ENCODE data around the gene RPL18.
A peak's percentile ranks its signal among the peaks of the same experiment; 100 is the strongest.
"Not testable (repeated sequence)": the region's sequence is repeated elsewhere in the genome, so short reads cannot be mapped to it uniquely, and the experiment has no call there.

RPL18 gene

DNA sequence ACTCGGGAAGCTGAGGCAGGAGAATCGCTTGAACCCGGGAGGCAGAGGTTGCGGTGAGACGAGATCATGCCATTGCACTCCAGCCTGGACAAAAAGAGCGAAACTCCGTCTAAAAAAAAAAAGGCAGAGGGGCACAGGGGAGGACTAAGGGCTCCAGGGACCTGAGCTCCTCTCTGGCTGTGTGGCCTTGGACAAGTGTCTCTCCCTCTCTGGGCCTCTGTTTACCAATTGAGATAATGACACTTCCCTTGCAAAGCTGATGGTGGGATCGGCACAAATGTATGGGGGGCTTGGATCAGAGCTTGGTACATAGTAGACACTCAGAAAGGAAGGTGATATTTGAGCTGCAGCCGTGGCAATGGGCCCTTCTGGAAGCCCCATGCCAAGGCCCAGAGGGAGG lies 23.8 kb downstream of the RPL18 start:
- Histone ChIP-seq H3K4me3 (ENCODE audit: low read depth in 1 of 5, low read length in 5 of 5) (no peak overlapping the region), H3K27ac (ENCODE audit: low read depth, low read length) (no peak overlapping the region), H3K4me1 (ENCODE audit: control insufficient read depth in 5 of 5, insufficient read depth in 5 of 5, low read length in 5 of 5) (no peaks in the 10 kb centered on the region), H3K27me3 (ENCODE audit: control insufficient read depth in 5 of 5, insufficient read depth in 4 of 5, low read length in 5 of 5) (peaks cover 2 to 11% (median 6%) of the 10 kb centered on the region in 5 donors), H3K9ac (ENCODE audit: low read length in 5 of 5) (no peak overlapping the region), H3K36me3 (ENCODE audit: control insufficient read depth in 5 of 5, insufficient read depth in 5 of 5, low read length in 5 of 5) (no peaks in the 10 kb centered on the region), H3K9me3 (ENCODE audit: control insufficient read depth in 5 of 5, low read length in 5 of 5) (no peaks in the 10 kb centered on the region)

- Histone ChIP-seq H3K9me3 (ENCODE audit: control insufficient read depth in 5 of 5, low read length in 5 of 5) (no peaks in the 10 kb centered on the region), H3K9ac (ENCODE audit: low read length in 5 of 5) (no peak overlapping the region), H3K27me3 (ENCODE audit: control insufficient read depth in 5 of 5, insufficient read depth in 4 of 5, low read length in 5 of 5) (no peaks in the 10 kb centered on the region), H3K4me3 (ENCODE audit: low read depth in 1 of 5, low read length in 5 of 5) (no peak overlapping the region), H3K27ac (ENCODE audit: low read depth, low read length) (no peak overlapping the region), H3K4me1 (ENCODE audit: control insufficient read depth in 5 of 5, insufficient read depth in 5 of 5, low read length in 5 of 5) (peaks cover 0 to 19% (median 15%) of the 10 kb centered on the region in 5 donors), H3K36me3 (ENCODE audit: control insufficient read depth in 5 of 5, insufficient read depth in 5 of 5, low read length in 5 of 5) (no peaks in the 10 kb centered on the region)
Observed at GRCh38 chr19:48591021-48591420, 28.0 kb downstream of the RPL18 start.

- no peak overlapping the region for H3K27ac ChIP-seq (ENCODE audit: low read depth, low read length)
- H3K36me3 ChIP-seq (ENCODE audit: control insufficient read depth in 5 of 5, insufficient read depth in 5 of 5, low read length in 5 of 5): no peaks in the 10 kb centered on the region
- H3K4me3 ChIP-seq (ENCODE audit: low read depth in 1 of 5, low read length in 5 of 5): peak overlapping the region; percentile 53 to 67 (median 58)
- H3K9me3 ChIP-seq (ENCODE audit: control insufficient read depth in 5 of 5, low read length in 5 of 5): no peaks in the 10 kb centered on the region
- H3K4me1 ChIP-seq (ENCODE audit: control insufficient read depth in 5 of 5, insufficient read depth in 5 of 5, low read length in 5 of 5): peaks cover 4 to 25% (median 19%) of the 10 kb centered on the region in 5 donors
- H3K9ac ChIP-seq (ENCODE audit: low read length in 5 of 5): peak overlapping the region in 1 of 5 donors; percentile 25
- no peaks in the 10 kb centered on the region for H3K27me3 ChIP-seq (ENCODE audit: control insufficient read depth in 5 of 5, insufficient read depth in 4 of 5, low read length in 5 of 5)
Observed at GRCh38 chr19:48588670-48589401, 30.1 kb downstream of the RPL18 start.

DNA sequence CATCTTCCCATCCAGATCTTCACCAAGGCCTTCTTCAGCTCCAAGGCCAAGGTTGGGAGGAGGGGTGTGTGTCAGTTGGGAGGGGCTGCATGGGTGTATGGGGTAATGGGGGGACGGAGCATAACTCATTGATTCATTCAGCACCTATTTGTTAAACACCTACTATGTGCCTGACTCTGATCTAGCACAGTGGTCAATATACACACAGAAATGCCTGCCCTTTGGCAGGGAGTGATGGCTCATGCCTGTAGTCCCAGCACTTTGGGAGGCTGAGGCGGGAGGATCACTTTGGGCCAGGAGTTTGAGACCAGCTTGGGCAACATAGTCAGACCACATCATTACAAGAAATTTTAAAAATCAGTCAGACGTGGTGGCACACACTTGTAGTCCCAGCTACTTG lies 31.6 kb downstream of the RPL18 start:
- Histone ChIP-seq H3K9ac (ENCODE audit: low read length in 5 of 5) (no peak overlapping the region), H3K27ac (ENCODE audit: low read depth, low read length) (no peak overlapping the region), H3K36me3 (ENCODE audit: control insufficient read depth in 5 of 5, insufficient read depth in 5 of 5, low read length in 5 of 5) (no peaks in the 10 kb centered on the region), H3K9me3 (ENCODE audit: control insufficient read depth in 5 of 5, low read length in 5 of 5) (no peaks in the 10 kb centered on the region), H3K27me3 (ENCODE audit: control insufficient read depth in 5 of 5, insufficient read depth in 4 of 5, low read length in 5 of 5) (no peaks in the 10 kb centered on the region), H3K4me3 (ENCODE audit: low read depth in 1 of 5, low read length in 5 of 5) (no peak overlapping the region), H3K4me1 (ENCODE audit: control insufficient read depth in 5 of 5, insufficient read depth in 5 of 5, low read length in 5 of 5) (peaks cover 4 to 29% (median 19%) of the 10 kb centered on the region in 5 donors)

GRCh38 chr19:48582168-48582567 lies 36.8 kb downstream of the RPL18 start:
- no peak overlapping the region for H3K27ac ChIP-seq (ENCODE audit: low read depth, low read length)
- no peaks in the 10 kb centered on the region for H3K9me3 ChIP-seq (ENCODE audit: control insufficient read depth in 5 of 5, low read length in 5 of 5)
- no peaks in the 10 kb centered on the region for H3K36me3 ChIP-seq (ENCODE audit: control insufficient read depth in 5 of 5, insufficient read depth in 5 of 5, low read length in 5 of 5)
- no peak overlapping the region for H3K4me3 ChIP-seq (ENCODE audit: low read depth in 1 of 5, low read length in 5 of 5)
- H3K27me3 ChIP-seq (ENCODE audit: control insufficient read depth in 5 of 5, insufficient read depth in 4 of 5, low read length in 5 of 5): no peaks in the 10 kb centered on the region
- no peak overlapping the region for H3K9ac ChIP-seq (ENCODE audit: low read length in 5 of 5)
- H3K4me1 ChIP-seq (ENCODE audit: control insufficient read depth in 5 of 5, insufficient read depth in 5 of 5, low read length in 5 of 5): peaks cover 4 to 18% (median 10%) of the 10 kb centered on the region in 5 donors

GRCh38 chr19:48578891-48579290 lies 40.1 kb downstream of the RPL18 start:
- no peak overlapping the region for H3K27ac ChIP-seq (ENCODE audit: low read depth, low read length)
- H3K27me3 ChIP-seq (ENCODE audit: control insufficient read depth in 5 of 5, insufficient read depth in 4 of 5, low read length in 5 of 5): peaks cover 0 to 2% (median 0%) of the 10 kb centered on the region in 5 donors
- no peaks in the 10 kb centered on the region for H3K9me3 ChIP-seq (ENCODE audit: control insufficient read depth in 5 of 5, low read length in 5 of 5)
- no peaks in the 10 kb centered on the region for H3K36me3 ChIP-seq (ENCODE audit: control insufficient read depth in 5 of 5, insufficient read depth in 5 of 5, low read length in 5 of 5)
- H3K4me1 ChIP-seq (ENCODE audit: control insufficient read depth in 5 of 5, insufficient read depth in 5 of 5, low read length in 5 of 5): peaks cover 0 to 8% (median 2%) of the 10 kb centered on the region in 5 donors
- H3K4me3 ChIP-seq (ENCODE audit: low read depth in 1 of 5, low read length in 5 of 5): no peak overlapping the region
- no peak overlapping the region for H3K9ac ChIP-seq (ENCODE audit: low read length in 5 of 5)

DNA sequence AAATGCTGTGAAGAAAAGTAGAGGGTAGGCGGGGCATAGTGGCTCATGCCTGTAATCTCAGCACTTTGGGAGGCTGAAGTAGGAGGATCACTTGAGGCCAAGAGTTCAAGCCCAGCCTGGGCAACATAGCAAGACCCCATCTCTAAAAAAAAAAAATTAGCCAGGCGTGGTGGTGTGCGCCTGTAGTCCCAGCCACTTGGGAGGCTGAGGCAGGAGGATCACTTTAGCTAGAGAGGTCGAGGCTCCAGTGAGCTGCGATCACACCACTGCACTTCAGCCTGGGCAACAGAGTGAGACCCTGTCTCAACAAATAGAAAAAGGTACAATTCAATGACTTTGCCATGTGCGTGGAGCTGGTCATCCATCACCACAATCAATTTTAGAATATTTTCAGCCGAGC lies 41.1 kb downstream of the RPL18 start:
- not testable (repeated sequence) for H3K36me3 ChIP-seq (ENCODE audit: control insufficient read depth in 5 of 5, insufficient read depth in 5 of 5, low read length in 5 of 5); H3K27ac ChIP-seq (ENCODE audit: low read depth, low read length); H3K9ac ChIP-seq (ENCODE audit: low read length in 5 of 5); H3K9me3 ChIP-seq (ENCODE audit: control insufficient read depth in 5 of 5, low read length in 5 of 5); H3K27me3 ChIP-seq (ENCODE audit: control insufficient read depth in 5 of 5, insufficient read depth in 4 of 5, low read length in 5 of 5); H3K4me1 ChIP-seq (ENCODE audit: control insufficient read depth in 5 of 5, insufficient read depth in 5 of 5, low read length in 5 of 5); H3K4me3 ChIP-seq (ENCODE audit: low read depth in 1 of 5, low read length in 5 of 5)

- no peaks in the 10 kb centered on the region for H3K9me3 ChIP-seq (ENCODE audit: control insufficient read depth in 5 of 5, low read length in 5 of 5)
- no peak overlapping the region for H3K27ac ChIP-seq (ENCODE audit: low read depth, low read length)
- H3K36me3 ChIP-seq (ENCODE audit: control insufficient read depth in 5 of 5, insufficient read depth in 5 of 5, low read length in 5 of 5): no peaks in the 10 kb centered on the region
- H3K9ac ChIP-seq (ENCODE audit: low read length in 5 of 5): no peak overlapping the region
- H3K27me3 ChIP-seq (ENCODE audit: control insufficient read depth in 5 of 5, insufficient read depth in 4 of 5, low read length in 5 of 5): peaks cover 0 to 2% (median 0%) of the 10 kb centered on the region in 5 donors
- peaks cover 0 to 4% (median 0%) of the 10 kb centered on the region in 5 donors for H3K4me1 ChIP-seq (ENCODE audit: control insufficient read depth in 5 of 5, insufficient read depth in 5 of 5, low read length in 5 of 5)
- no peak overlapping the region for H3K4me3 ChIP-seq (ENCODE audit: low read depth in 1 of 5, low read length in 5 of 5)
Observed at GRCh38 chr19:48575931-48576622, 42.9 kb downstream of the RPL18 start.

GRCh38 chr19:48573163-48573505 lies 45.8 kb downstream of the RPL18 start:
- H3K27ac ChIP-seq (ENCODE audit: low read depth, low read length): no peak overlapping the region

DNA sequence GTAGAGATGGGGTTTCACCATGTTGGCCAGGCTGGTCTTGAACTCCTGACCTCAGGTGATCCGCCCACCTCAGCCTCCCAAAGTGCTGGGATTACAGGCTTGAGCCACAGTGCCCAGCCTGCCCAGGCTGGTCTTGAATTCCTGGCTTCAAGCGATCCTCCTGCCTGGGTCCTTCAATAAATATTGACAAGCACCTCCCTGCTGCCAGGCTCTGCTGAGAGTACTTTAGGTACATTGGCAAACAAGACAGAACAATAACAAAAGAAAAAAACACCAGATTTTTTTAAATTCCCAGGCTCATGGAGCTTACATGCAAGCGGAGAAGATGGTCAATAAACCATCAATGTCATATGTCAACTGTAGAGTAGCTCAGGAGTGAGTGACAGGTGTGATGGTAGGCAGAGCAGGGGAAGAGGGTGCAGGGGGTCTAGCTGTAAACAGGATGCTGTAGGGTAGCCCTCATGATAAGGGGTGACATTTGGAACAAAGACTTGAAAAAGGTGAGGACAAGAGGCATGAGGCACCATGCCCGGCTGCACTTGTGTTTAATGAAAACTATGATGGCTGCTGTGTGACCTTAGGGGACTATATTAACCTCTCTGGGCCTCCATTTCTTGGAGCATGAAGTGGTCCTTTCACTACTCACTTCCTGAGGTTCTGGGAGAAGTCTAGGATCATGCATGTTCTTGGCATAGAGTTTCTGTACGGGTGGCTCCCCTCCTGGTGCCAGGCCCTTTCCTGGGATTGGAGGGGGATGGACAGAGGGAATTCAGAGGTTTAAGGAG lies 47.4 kb downstream of the RPL18 start:
- H3K4me1 ChIP-seq (ENCODE audit: control insufficient read depth in 5 of 5, insufficient read depth in 5 of 5, low read length in 5 of 5): peaks cover 2 to 14% (median 13%) of the 10 kb centered on the region in 5 donors
- no peak overlapping the region for H3K9ac ChIP-seq (ENCODE audit: low read length in 5 of 5)
- H3K36me3 ChIP-seq (ENCODE audit: control insufficient read depth in 5 of 5, insufficient read depth in 5 of 5, low read length in 5 of 5): no peaks in the 10 kb centered on the region
- H3K9me3 ChIP-seq (ENCODE audit: control insufficient read depth in 5 of 5, low read length in 5 of 5): no peaks in the 10 kb centered on the region
- H3K4me3 ChIP-seq (ENCODE audit: low read depth in 1 of 5, low read length in 5 of 5): no peak overlapping the region
- peaks cover 0 to 2% (median 0%) of the 10 kb centered on the region in 5 donors for H3K27me3 ChIP-seq (ENCODE audit: control insufficient read depth in 5 of 5, insufficient read depth in 4 of 5, low read length in 5 of 5)
- H3K27ac ChIP-seq (ENCODE audit: low read depth, low read length): no peak overlapping the region

More at GRCh38 chr19:48573163-48573505, 45.8 kb downstream of the RPL18 start:
- Histone ChIP-seq H3K4me1 (ENCODE audit: control insufficient read depth in 5 of 5, insufficient read depth in 5 of 5, low read length in 5 of 5) (peaks cover 2 to 10% (median 7%) of the 10 kb centered on the region in 5 donors), H3K27me3 (ENCODE audit: control insufficient read depth in 5 of 5, insufficient read depth in 4 of 5, low read length in 5 of 5) (peaks cover 0 to 2% (median 0%) of the 10 kb centered on the region in 5 donors), H3K9me3 (ENCODE audit: control insufficient read depth in 5 of 5, low read length in 5 of 5) (no peaks in the 10 kb centered on the region), H3K36me3 (ENCODE audit: control insufficient read depth in 5 of 5, insufficient read depth in 5 of 5, low read length in 5 of 5) (no peaks in the 10 kb centered on the region), H3K4me3 (ENCODE audit: low read depth in 1 of 5, low read length in 5 of 5) (no peak overlapping the region), H3K9ac (ENCODE audit: low read length in 5 of 5) (no peak overlapping the region)
